Lung (tissue), 12 donors: ENCODE results near the gene GAN. TPM values are rescaled to one million over a fixed set of nuclear protein-coding genes. Genes with fewer than 3 reads are reported as not detected.

Experiments
- ATAC-seq: fragments of 200-7000 bp; cut with Tn5 transposase; one replicate; pipeline ENCODE4 v1.9.1; 2020; ENCODE audit warnings: moderate number of reproducible peaks; ENCODE audit not compliant: insufficient read depth, low FRiP score
- DNase-seq, 3 donors: peaks; one replicate each; pipeline ENCODE4 v3.0.0-alpha.2; 2013 to 2017
- H3K27ac ChIP-seq, 2 donors: one replicate each; pipeline ENCODE4 v1.5.1; 2013; ENCODE audit warnings: mild to moderate bottlenecking in 2 of 2, moderate library complexity in 2 of 2, control low read depth in 1 of 2, inconsistent platforms in 1 of 2, low read depth in 1 of 2, low read length in 1 of 2
- H3K27me3 ChIP-seq, 3 donors: one replicate each; pipeline ENCODE4 v1.5.1; 2013; ENCODE audit warnings: low read length in 2 of 3; ENCODE audit not compliant: control insufficient read depth in 3 of 3, insufficient read depth in 3 of 3
- H3K36me3 ChIP-seq, 4 donors: one replicate each; pipeline ENCODE4 v1.5.1; 2013; ENCODE audit warnings: low read length in 4 of 4, mild to moderate bottlenecking in 1 of 4, moderate library complexity in 1 of 4; ENCODE audit not compliant: control insufficient read depth in 4 of 4, insufficient read depth in 4 of 4
- H3K4me1 ChIP-seq, 5 donors: one replicate each; pipeline ENCODE4 v1.5.1; 2013; ENCODE audit warnings: low read length in 5 of 5, mild to moderate bottlenecking in 2 of 5, moderate library complexity in 1 of 5; ENCODE audit not compliant: control insufficient read depth in 5 of 5, insufficient read depth in 5 of 5
- H3K4me3 ChIP-seq: one replicate; pipeline ENCODE4 v1.5.1; 2013; ENCODE audit warnings: mild to moderate bottlenecking, control low read depth, moderate library complexity
- H3K9ac ChIP-seq, 2 donors: one replicate each; pipeline ENCODE4 v1.5.1; 2013; ENCODE audit warnings: low read length in 2 of 2, control low read depth in 1 of 2; ENCODE audit not compliant: insufficient read depth in 1 of 2
- H3K9me3 ChIP-seq, 4 donors: one replicate each; pipeline ENCODE4 v1.5.1; 2013; ENCODE audit warnings: low read length in 3 of 4, mild to moderate bottlenecking in 1 of 4, moderate library complexity in 1 of 4; ENCODE audit not compliant: control insufficient read depth in 4 of 4, insufficient read depth in 3 of 4
- WGBS, 2 donors: extraction: QIAGEN DNeasy Blood & Tissue Kit; methylation state at CpG; one replicate each; pipeline ENCODE4 v1.1.7; 2013; 5-methylcytosine and 5-hydroxymethylcytosine counted together
- polyA plus RNA-seq, 2 donors: library from polyadenylated mRNA; stranded (reverse); fragments of 200-250 nt; gene quantifications; one replicate each; pipeline ENCODE4 v1.2.1, GENCODE V29; 2013
- total RNA-seq, 2 donors: library from RNA; depleted of rRNA in 1 of 2; stranded (reverse); fragments of >200 nt in 1 of 2; gene quantifications; one replicate each; pipeline ENCODE4 v1.2.1, GENCODE V29; 2014 to 2021
- TF ChIP-seq, protein P1 (sequence below): IDR thresholded peaks from 2 replicates; pipeline ENCODE4 v1.5.1; 2012; ENCODE audit warnings: mild to moderate bottlenecking; ENCODE audit errors: control extremely low read depth, extremely low read depth
- donor health status: control.
- donor health status: control.
- donor health status: Bipolar disorder and iron deficiency.
- donor health status: healthy.
- donor health status: DM: yes; HTN: yes; CAD: no.

Gene GAN
- total and polyA plus RNA-seq, 4 donors = 0.76 to 9.0 (median 4.4) TPM

DNA sequence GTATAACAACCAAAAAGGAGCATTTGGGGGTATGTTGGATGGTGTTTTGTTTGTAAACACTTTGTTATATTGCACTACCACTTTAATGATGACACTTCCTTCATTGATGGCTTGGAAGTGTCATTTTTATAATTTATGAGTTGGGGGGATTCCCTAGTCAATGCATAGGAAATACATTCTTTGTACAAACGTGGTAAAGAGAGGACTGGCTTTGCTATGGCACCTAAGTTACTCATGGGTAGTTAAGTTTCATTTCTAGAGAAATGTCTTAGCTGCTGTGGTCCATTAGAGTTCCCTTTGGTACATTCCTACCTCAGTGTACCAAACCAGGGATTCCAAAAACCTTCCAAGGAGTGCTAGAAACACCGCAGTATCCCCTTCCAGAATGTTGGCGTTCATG, 66.2 kb downstream of the GAN start:
- no peaks in the 10 kb centered on the region for H3K9me3 ChIP-seq
- 84 to 91% methylated on average over 3 of the region's 3 CpGs for WGBS, 2 donors
- peaks cover 3 to 15% (median 8%) of the 10 kb centered on the region in 4 donors for H3K36me3 ChIP-seq
- no peak overlapping the region for H3K4me3 ChIP-seq
- TF ChIP-seq, protein P1, sequence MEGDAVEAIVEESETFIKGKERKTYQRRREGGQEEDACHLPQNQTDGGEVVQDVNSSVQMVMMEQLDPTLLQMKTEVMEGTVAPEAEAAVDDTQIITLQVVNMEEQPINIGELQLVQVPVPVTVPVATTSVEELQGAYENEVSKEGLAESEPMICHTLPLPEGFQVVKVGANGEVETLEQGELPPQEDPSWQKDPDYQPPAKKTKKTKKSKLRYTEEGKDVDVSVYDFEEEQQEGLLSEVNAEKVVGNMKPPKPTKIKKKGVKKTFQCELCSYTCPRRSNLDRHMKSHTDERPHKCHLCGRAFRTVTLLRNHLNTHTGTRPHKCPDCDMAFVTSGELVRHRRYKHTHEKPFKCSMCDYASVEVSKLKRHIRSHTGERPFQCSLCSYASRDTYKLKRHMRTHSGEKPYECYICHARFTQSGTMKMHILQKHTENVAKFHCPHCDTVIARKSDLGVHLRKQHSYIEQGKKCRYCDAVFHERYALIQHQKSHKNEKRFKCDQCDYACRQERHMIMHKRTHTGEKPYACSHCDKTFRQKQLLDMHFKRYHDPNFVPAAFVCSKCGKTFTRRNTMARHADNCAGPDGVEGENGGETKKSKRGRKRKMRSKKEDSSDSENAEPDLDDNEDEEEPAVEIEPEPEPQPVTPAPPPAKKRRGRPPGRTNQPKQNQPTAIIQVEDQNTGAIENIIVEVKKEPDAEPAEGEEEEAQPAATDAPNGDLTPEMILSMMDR = no peak
- no peaks in the 10 kb centered on the region for H3K27me3 ChIP-seq
- H3K9ac ChIP-seq = no peak overlapping the region
- H3K4me1 ChIP-seq = peaks cover 0 to 6% (median 0%) of the 10 kb centered on the region in 5 donors
- no peak for DNase-seq
- ATAC-seq = no peak
- H3K27ac ChIP-seq = no peak overlapping the region

DNA sequence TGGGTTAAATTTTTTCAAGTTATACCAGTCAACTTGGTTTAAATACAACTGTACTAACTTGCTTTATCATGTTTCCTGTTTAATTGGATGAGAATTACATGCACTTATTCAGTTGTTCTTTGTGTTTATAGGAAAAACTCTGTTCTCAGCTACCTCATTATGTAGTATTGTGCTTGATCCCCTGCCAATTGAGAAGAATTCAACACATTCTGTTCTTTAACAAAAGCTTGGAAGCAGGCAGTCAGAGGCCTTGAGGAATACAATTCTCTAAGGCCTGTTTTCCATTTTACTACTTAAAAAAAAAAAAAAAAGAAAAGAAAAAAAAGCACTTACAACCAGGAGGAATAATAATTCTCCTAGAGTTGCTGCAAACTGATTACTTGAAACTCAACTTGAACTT, 69.2 kb downstream of the GAN start:
- no peak overlapping the region for H3K9ac ChIP-seq
- peaks cover 0 to 6% (median 1%) of the 10 kb centered on the region in 4 donors for H3K36me3 ChIP-seq
- H3K27ac ChIP-seq = peak overlapping the region in 1 of 2 donors; percentile 5
- H3K4me1 ChIP-seq = peaks cover 0 to 6% (median 0%) of the 10 kb centered on the region in 5 donors
- DNase-seq (peak in 2 of 3 donors; percentile 79), ATAC-seq (no peak)
- H3K27me3 ChIP-seq = no peaks in the 10 kb centered on the region
- no peak overlapping the region for H3K4me3 ChIP-seq
- H3K9me3 ChIP-seq = no peaks in the 10 kb centered on the region
- TF ChIP-seq, protein P1 = no peak

DNA sequence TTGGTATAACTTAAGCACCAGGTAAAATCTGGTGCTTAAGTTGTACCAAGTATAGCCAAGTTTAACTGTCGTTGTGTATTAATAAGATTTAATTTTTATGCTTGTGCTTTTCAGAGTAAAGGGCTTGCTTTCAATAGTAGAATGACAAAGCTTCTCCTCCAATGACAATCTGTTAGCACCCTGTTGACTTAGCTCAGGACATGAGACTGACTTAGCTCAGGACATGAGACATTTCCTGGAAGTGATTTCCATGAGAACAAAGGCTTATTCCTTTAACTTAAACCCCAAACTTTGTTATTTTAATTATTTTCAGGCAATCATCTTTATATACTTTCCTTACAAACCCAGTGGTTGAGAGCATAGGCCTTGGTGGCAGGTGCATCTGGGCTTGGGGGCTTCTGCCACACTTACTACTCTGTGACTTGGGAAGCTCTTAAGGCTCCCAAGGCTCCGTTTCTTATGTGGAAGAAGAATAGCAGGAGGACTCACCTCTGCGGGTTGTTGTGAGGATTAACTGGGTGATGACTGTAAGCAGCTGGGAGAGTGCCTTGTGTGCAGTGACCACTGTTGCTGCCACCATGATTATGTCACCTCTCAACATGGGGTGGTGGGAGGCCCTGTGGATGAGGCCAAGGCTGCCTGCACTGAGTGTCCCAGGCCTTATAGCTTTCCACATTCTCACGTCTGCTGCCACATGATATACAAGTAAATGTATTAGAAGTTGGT, 70.4 kb downstream of the GAN start:
- H3K9me3 ChIP-seq = no peaks in the 10 kb centered on the region
- no peak overlapping the region for H3K4me3 ChIP-seq
- H3K36me3 ChIP-seq = peaks cover 0 to 10% (median 3%) of the 10 kb centered on the region in 4 donors
- peaks cover 0 to 6% (median 0%) of the 10 kb centered on the region in 5 donors for H3K4me1 ChIP-seq
- no peak for ATAC-seq
- WGBS, 2 donors = 84 to 94% methylated on average over 4 of the region's 4 CpGs
- H3K27me3 ChIP-seq = no peaks in the 10 kb centered on the region
- peak overlapping the region; percentile 11 to 66 for H3K27ac ChIP-seq
- H3K9ac ChIP-seq = no peak overlapping the region
- TF ChIP-seq, protein P1 = no peak
- DNase-seq = no peak
